IMR-90 (cell line): ENCODE data around the gene KLF7.

ENCODE experiments used
- POLR2A ChIP-seq: IDR thresholded peaks from 2 replicates; pipeline ENCODE4 v1.6.1; 2012; ENCODE audit warnings: mild to moderate bottlenecking, low read depth, low read length
- TF ChIP-seq, protein P1 (sequence below): conservative IDR thresholded peaks from 2 replicates; pipeline ENCODE4 v1.5.1; 2012; ENCODE audit warnings: mild to moderate bottlenecking, low read depth, low read length, improper control_type of control experiment

DNA sequence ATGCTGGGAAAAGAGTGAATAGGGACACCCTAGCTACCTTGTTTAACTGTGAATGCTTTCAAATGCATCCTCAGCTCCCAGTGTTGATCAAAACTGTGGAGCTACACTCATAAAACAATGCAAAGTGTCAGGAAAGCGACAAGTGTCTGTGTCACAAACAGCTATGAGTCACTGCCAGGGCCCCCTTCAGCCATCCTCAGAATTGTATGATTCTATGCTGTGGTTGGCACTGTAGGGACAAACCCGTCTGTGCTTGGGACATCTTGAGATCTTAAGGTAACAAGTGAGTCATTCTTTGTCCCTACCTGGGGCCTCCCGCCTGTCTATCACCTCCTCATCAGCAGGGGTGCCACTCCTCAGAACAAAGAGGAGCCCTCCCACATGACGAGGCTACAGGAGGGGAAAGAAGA is 42.4 kb downstream of the KLF7 start:
- TF ChIP-seq POLR2A, result no peak
- TF ChIP-seq, protein P1, sequence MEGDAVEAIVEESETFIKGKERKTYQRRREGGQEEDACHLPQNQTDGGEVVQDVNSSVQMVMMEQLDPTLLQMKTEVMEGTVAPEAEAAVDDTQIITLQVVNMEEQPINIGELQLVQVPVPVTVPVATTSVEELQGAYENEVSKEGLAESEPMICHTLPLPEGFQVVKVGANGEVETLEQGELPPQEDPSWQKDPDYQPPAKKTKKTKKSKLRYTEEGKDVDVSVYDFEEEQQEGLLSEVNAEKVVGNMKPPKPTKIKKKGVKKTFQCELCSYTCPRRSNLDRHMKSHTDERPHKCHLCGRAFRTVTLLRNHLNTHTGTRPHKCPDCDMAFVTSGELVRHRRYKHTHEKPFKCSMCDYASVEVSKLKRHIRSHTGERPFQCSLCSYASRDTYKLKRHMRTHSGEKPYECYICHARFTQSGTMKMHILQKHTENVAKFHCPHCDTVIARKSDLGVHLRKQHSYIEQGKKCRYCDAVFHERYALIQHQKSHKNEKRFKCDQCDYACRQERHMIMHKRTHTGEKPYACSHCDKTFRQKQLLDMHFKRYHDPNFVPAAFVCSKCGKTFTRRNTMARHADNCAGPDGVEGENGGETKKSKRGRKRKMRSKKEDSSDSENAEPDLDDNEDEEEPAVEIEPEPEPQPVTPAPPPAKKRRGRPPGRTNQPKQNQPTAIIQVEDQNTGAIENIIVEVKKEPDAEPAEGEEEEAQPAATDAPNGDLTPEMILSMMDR, result no peak
